ENCODE results near the gene IP6K1.

IP6K1 gene

DNA sequence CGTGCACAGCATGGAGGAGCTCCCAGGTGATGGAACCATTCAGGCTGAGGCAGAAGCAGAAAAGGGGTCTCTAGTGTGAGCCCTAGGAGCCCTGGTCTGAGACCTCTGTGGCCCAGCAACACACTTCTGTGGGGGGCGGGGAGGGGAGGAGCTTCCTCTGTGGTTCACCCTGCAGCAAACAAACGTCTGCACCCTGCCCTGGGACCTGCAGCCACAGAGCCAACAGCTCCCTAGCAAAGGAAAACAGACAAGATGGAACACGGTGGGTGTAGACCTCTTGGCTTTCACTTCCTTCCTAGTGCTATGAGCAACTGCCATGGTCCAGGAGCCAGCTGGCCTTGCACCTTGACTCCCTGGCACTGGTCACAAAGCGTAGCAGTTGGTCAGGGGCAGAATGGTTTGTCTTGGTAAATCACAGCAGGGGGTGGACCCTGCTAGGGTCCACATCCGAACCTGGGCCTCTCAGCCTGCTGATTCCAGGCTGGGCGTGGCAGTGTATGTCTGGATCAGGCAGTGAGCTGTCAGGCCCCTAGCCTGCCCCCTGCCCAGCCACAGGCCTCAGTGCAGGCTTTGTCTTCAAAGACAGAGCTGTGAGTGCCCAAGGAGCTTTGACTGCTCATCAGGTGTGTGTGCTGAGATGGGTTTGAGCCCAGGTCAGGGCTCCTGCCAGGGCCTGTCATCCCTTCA, 73.6 kb downstream of the IP6K1 start:
- intact Hi-C loops (cut with micrococcal nuclease) = no loop called here
- no peaks in the 10 kb centered on the region for H3K9me3 Mint-ChIP-seq

DNA sequence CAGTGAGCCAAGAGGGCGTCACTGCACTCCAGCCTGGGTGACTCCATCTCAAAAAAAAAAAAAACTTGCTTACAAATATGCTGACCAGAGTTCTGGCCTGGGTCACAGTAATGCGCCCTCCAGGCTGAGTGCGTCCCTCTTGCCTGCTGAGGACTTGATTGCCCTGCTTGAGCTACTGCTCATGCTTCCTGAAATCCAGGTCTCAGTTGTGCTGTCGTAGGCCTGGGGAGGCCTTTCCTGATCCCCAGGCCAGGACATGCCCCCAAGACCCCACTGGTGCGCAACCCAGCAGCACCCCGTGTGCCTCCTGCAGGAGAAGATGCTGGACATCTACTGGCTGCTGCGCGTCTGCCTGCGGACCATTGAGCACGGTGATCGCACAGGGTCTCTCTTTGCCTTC, 74.2 kb downstream of the IP6K1 start:
- Mint-ChIP-seq H3K27me3 (no peaks in the 10 kb centered on the region), H3K9me3 (no peaks in the 10 kb centered on the region), H3K4me1 (ENCODE audit: low read depth) (peaks cover 18% of the 10 kb centered on the region), H3K27ac (no peak overlapping the region), H3K4me3 (no peak overlapping the region), H3K36me3 (ENCODE audit: low read depth) (peaks cover 64% of the 10 kb centered on the region)
- intact Hi-C loops (cut with micrococcal nuclease) = no loop called here

More for the DNA sequence above, 73.6 kb downstream of the IP6K1 start:
- Mint-ChIP-seq H3K4me1 (ENCODE audit: low read depth) (peaks cover 24% of the 10 kb centered on the region), H3K36me3 (ENCODE audit: low read depth) (peaks cover 59% of the 10 kb centered on the region), H3K27me3 (peaks cover 3% of the 10 kb centered on the region), H3K27ac (peak overlapping the region; percentile 14), H3K4me3 (no peak overlapping the region)

DNA sequence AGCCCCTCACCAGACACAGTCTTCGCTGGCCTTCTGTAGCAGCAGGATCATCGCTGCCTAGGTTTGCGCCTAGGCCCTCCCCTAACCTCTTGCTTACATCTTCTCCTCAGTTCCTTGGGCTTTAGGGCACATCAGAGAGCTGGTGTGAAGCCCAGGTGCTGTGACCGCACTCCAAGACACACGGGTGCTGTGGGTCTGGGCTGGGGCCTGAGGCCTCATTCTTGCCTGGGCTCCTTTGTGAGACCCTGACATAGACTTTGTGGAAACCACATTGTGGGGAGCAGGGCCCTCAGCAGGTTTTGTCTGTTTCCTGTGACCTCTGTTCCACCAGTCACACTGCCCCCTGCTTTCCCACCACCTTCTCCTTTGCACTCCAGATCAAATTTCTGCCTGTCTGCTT, 74.9 kb downstream of the IP6K1 start:
- Mint-ChIP-seq H3K4me1 (ENCODE audit: low read depth) (peaks cover 15% of the 10 kb centered on the region), H3K27ac (no peak overlapping the region), H3K36me3 (ENCODE audit: low read depth) (peaks cover 69% of the 10 kb centered on the region), H3K27me3 (no peaks in the 10 kb centered on the region), H3K4me3 (no peak overlapping the region), H3K9me3 (no peaks in the 10 kb centered on the region)
- intact Hi-C loops (cut with micrococcal nuclease) = no loop called here

DNA sequence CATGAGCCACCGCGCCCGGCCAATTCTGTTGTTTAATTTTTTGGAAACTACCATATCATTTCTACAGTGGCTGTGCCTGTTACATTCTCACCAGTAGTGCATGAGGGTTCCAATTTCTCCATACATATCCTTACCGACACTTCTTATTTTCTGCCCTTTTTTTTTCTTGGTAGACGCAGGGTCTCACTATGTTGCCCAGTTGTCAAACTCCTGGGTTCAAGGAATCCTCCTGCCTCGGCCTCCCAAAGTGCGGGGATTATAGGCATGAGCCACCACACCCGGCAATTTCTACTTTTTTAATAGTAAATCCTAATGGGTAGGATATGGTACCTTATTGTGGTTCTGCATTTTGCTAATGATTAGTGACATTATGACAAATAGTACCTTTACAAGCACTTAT, 76.5 kb downstream of the IP6K1 start:
- Mint-ChIP-seq H3K27ac (no peak overlapping the region), H3K27me3 (no peaks in the 10 kb centered on the region), H3K36me3 (ENCODE audit: low read depth) (peaks cover 69% of the 10 kb centered on the region), H3K4me3 (no peak overlapping the region), H3K4me1 (ENCODE audit: low read depth) (peaks cover 15% of the 10 kb centered on the region), H3K9me3 (no peaks in the 10 kb centered on the region)
- intact Hi-C loops (cut with micrococcal nuclease) = no loop called here

DNA sequence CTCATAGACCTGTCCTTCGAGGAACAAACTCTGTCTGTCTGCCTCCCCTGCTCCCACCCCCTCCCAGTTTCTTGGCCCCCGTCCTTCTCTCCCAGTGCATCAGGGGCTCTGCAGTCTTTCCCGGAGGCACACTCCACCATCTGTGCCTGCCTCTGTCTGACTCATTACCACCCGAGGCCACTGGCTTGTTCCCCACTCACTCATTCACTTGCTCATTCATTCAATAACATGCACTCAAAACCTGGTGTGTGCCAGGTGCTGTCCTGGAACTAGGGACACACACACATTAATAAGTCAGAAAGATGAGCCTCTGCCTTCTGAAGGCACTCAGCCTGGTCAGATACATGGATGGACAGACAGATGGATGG, 79.2 kb downstream of the IP6K1 start:
- Mint-ChIP-seq H3K9me3 (no peaks in the 10 kb centered on the region), H3K36me3 (ENCODE audit: low read depth) (peaks cover 79% of the 10 kb centered on the region), H3K4me3 (no peak overlapping the region), H3K27ac (no peak overlapping the region), H3K27me3 (no peaks in the 10 kb centered on the region), H3K4me1 (ENCODE audit: low read depth) (peaks cover 10% of the 10 kb centered on the region)
- intact Hi-C loops (cut with micrococcal nuclease) = no loop called here

DNA sequence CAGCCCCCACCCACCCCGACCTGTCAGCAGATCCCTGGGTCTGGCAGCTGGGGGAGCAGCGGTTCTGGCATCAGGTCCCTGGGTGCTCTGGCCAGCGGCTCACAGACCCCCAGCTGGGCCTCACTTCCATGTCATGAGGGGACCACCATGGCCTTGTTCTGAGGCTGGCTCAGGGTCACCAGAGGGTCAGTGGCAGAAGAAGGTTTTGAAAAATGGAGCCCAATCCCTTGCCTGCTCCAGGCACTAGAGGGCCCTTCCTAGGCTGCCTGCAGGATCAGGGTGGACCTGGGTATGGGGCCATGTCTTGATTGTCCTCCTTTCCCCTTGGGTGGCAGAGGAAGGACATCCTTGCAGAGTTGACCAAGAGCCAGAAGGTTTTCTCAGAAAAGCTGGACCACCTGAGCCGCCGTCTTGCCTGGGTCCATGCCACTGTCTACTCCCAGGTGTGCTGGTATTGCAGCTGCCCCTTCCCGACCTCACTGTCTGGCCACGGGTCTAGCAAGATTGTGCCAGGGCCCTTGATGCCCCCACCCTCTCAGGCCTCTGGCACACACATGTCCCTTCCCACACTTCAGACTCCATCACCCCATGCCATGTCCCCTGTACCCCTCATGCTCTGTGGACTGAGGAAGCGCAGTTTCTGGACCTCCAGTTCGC, 79.8 kb downstream of the IP6K1 start:
- peaks cover 79% of the 10 kb centered on the region for H3K36me3 Mint-ChIP-seq (ENCODE audit: low read depth)
- H3K9me3 Mint-ChIP-seq = no peaks in the 10 kb centered on the region
- H3K4me3 Mint-ChIP-seq = no peak overlapping the region
- H3K27me3 Mint-ChIP-seq = no peaks in the 10 kb centered on the region
- peaks cover 5% of the 10 kb centered on the region for H3K4me1 Mint-ChIP-seq (ENCODE audit: low read depth)
- intact Hi-C loops (cut with micrococcal nuclease) = no loop called here
- no peak overlapping the region for H3K27ac Mint-ChIP-seq

DNA sequence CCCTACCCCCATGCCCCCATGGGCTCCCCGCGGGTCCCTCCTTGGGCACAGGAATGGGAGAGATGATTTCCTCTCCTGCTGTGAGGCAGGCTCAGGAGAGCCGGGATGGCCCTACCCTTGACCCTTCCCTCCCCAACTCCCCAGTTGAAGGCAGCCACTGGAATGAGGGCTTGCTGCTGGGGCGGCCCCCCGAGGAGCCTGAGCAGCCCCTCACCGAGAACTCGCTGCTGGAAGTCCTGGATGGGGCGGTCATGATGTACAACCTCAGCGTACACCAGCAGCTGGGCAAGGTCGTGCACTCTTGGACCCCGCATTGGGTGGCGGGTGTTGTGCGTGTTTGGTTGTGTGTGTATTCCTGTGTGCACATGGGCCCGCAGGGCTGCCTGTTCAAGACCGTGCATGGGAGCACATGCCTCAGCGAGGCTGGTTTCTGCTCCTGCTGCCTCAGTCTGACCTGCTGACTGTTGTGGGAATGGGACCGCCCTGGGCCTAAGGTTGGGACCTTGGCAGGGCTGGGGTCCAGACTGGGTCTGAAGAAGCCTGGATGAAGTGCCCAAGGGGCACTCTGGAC, 80.9 kb downstream of the IP6K1 start:
- Mint-ChIP-seq H3K36me3 (ENCODE audit: low read depth) (peaks cover 83% of the 10 kb centered on the region), H3K27ac (no peak overlapping the region), H3K27me3 (no peaks in the 10 kb centered on the region), H3K4me1 (ENCODE audit: low read depth) (peaks cover 5% of the 10 kb centered on the region), H3K9me3 (no peaks in the 10 kb centered on the region), H3K4me3 (no peak overlapping the region)
- intact Hi-C loops (cut with micrococcal nuclease) = no loop called here

DNA sequence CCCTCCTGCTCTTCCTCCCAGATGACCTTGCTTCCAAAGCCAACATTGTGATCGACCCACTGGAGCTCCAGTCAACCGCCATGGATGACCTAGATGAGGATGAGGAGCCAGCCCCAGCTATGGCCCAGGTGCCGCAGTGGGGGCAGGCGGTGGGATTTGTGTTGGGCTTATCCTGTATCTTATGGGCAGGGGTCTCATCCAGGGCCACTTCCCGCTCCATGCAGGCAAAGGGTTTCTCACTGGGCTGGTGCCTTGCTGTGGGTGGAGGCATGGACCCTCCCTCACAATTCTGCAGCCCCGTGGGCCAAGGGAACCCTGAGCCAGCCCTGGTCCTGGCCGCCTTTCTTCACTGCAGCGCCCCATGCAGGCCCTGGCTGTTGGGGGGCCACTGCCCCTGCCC, 81.7 kb downstream of the IP6K1 start:
- Mint-ChIP-seq H3K36me3 (ENCODE audit: low read depth) (peaks cover 91% of the 10 kb centered on the region), H3K4me3 (no peak overlapping the region), H3K27ac (no peak overlapping the region), H3K9me3 (no peaks in the 10 kb centered on the region), H3K27me3 (no peaks in the 10 kb centered on the region), H3K4me1 (ENCODE audit: low read depth) (peaks cover 5% of the 10 kb centered on the region)
- intact Hi-C loops (cut with micrococcal nuclease) = no loop called here

DNA sequence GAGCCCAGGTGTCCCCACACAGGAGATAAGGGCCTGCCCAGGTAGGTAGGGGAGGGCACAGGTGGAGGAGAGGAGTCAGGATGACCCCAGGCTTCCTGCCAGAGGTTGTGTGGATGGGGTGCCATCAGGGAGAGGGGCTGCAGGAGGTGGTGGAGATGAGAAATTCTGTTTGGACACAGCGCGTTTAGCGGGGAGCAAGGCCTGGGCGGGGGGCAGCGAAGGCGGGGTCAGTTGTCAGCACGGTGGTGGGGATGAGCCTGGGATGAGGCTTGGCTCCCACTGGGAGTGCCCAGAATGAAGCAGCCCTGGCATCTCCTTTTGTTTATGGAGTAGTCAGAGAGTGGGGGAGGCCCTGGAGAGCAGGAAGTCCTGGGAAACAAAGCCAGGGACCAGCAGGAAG, 82.4 kb downstream of the IP6K1 start:
- H3K9me3 Mint-ChIP-seq = no peaks in the 10 kb centered on the region
- no peak overlapping the region for H3K27ac Mint-ChIP-seq
- peaks cover 5% of the 10 kb centered on the region for H3K4me1 Mint-ChIP-seq (ENCODE audit: low read depth)
- no peaks in the 10 kb centered on the region for H3K27me3 Mint-ChIP-seq
- peaks cover 98% of the 10 kb centered on the region for H3K36me3 Mint-ChIP-seq (ENCODE audit: low read depth)
- H3K4me3 Mint-ChIP-seq = no peak overlapping the region
- intact Hi-C loops (cut with micrococcal nuclease) = loop anchor here (1.0 kb wide), 1 partner anchor 135 kb away; no protein-coding TSS in a partner anchor

DNA sequence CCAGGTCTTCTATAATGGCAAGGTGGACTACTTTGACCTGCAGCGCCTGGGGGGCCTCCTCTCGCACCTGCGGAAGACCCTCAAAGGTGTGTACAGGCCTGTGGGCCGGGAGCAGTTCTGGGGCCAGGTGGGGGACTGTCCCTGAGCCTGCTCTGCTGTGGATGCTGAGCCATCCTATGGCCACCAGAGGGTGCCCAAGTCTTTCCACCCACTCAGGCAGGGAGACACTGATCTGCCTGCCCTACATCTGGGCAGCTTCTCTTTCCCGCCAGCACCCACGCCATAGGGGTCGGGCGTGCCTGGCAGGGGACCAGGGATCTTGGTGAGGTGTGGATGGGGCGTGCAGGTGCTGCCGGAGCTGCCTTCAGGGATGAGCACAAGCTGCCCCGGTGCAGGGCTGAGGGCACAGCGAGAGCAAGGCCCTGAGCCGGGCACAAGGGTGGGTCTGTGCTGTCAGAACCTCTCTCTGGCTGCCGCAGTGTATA, 82.9 kb downstream of the IP6K1 start:
- Mint-ChIP-seq H3K4me1 (ENCODE audit: low read depth) (peaks cover 5% of the 10 kb centered on the region), H3K27ac (no peak overlapping the region), H3K27me3 (no peaks in the 10 kb centered on the region), H3K36me3 (ENCODE audit: low read depth) (peaks cover 100% of the 10 kb centered on the region), H3K4me3 (no peak overlapping the region), H3K9me3 (no peaks in the 10 kb centered on the region)
- intact Hi-C loops (cut with micrococcal nuclease) = loop anchor here (1.0 kb wide), 1 partner anchor 136 kb away; no protein-coding TSS in a partner anchor

DNA sequence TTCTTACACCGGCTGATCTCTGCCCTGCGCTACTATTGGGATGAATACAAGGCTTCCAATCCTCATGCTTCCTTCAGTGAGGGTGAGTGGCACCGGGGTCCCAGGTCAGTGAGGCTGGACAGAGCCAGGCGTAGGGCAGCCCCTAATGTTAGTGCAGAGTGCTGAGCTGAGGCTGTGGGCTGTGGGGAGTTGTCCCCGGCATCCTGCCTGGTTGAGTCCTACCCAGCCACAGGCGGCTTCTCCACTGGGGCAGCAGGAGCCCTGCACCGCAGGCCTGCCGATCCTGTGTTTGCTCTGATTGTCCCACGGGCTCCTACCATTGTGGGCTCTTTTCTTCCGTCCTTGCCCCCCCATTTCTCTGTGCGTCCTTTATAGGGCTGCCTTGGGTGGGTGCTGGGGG, 83.7 kb downstream of the IP6K1 start:
- H3K27me3 Mint-ChIP-seq = no peaks in the 10 kb centered on the region
- peaks cover 100% of the 10 kb centered on the region for H3K36me3 Mint-ChIP-seq (ENCODE audit: low read depth)
- intact Hi-C loops (cut with micrococcal nuclease) = loop anchor here (1.0 kb wide), 1 partner anchor 137 kb away; no protein-coding TSS in a partner anchor
- no peak overlapping the region for H3K27ac Mint-ChIP-seq
- no peak overlapping the region for H3K4me3 Mint-ChIP-seq
- peaks cover 5% of the 10 kb centered on the region for H3K4me1 Mint-ChIP-seq (ENCODE audit: low read depth)
- H3K9me3 Mint-ChIP-seq = no peaks in the 10 kb centered on the region

DNA sequence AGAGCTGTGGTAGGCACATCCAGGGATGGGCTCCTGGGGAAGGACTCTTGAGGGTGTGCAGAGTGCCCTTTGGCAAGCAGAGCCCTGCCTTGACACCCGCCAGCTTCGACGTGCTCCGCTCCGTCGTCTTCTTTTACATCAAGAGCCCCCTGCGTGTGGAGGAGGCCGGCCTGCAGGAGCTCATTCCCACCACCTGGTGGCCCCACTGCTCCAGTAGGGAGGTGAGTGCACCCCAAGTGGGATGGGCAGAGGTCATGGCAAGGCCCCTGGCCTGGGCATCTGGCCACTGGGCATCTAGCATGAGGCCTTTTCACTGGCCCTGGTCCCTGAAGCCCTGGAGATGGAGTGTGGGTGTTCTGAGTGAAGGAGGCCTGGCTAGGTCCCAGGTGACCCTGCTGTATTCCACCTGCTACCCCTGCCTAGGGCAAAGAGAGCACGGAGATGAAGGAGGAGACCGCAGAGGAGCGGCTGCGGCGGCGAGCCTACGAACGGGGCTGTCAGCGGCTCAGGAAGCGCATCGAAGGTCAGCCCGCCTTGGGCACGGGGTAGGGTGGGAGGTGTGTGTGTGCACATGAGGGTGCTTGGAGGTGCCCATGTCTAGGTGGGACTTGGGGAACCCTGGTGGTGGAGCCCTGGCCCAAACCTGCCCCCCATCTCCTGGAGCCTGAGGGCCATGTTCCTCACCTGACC, 84.8 kb downstream of the IP6K1 start:
- intact Hi-C loops (cut with micrococcal nuclease) = no loop called here
- H3K9me3 Mint-ChIP-seq = no peaks in the 10 kb centered on the region
- peaks cover 5% of the 10 kb centered on the region for H3K4me1 Mint-ChIP-seq (ENCODE audit: low read depth)
- peaks cover 100% of the 10 kb centered on the region for H3K36me3 Mint-ChIP-seq (ENCODE audit: low read depth)
- no peaks in the 10 kb centered on the region for H3K27me3 Mint-ChIP-seq
- no peak overlapping the region for H3K4me3 Mint-ChIP-seq
- H3K27ac Mint-ChIP-seq = no peak overlapping the region

DNA sequence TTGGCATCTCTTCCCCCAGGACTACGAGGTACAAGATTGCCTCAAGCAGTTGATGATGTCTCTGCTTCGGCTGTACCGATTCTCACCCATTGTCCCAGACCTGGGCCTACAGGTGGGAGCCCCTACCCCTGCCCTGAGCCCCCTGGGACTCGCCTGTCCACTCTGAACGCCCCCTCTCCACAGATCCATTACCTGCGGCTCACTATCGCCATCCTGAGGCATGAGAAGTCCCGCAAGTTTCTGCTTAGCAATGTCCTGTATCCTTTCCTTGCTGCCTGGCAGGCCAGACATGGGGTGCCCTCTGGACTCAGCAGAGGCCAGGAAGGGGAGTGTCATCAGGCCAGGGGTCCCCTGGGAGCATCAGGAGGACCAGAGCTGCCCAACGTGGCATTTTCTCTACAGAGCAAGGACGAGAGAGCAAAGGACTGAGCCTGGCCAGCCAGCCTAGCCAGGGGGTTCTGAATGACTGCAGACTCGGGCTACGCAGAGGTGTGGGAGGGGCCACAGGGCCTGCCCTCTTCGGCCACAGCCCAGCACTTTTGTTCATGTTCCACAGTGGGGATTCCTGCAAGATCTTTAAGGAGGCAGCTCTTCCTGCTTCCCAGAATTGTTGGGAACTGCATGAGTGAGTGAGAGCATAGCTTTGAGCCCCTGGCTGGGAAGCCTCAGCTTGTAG, 85.8 kb downstream of the IP6K1 start:
- H3K9me3 Mint-ChIP-seq = no peaks in the 10 kb centered on the region
- H3K27ac Mint-ChIP-seq = no peak overlapping the region
- H3K27me3 Mint-ChIP-seq = no peaks in the 10 kb centered on the region
- H3K4me1 Mint-ChIP-seq (ENCODE audit: low read depth) = peaks cover 5% of the 10 kb centered on the region
- H3K4me3 Mint-ChIP-seq = no peak overlapping the region
- intact Hi-C loops (cut with micrococcal nuclease) = no loop called here
- peaks cover 93% of the 10 kb centered on the region for H3K36me3 Mint-ChIP-seq (ENCODE audit: low read depth)

Data from dendritic cell treated with granulocyte-macrophage colony-stimulating factor and Interleukin-4, amounts not matched to agents 40 ng/mL and 50 ng/mL, for 4 days (primary cell).